Ovary (tissue), 9 donors: ENCODE data around the gene IPP. TPM values are rescaled to one million over a fixed set of nuclear protein-coding genes. Genes with fewer than 3 reads are reported as not detected.

Source experiments
- DNase-seq, 5 donors: peaks; one replicate each; pipeline ENCODE4 v3.0.0-alpha.2; 2019 to 2020
- H3K27ac ChIP-seq, 2 donors: fragments of 200-600 bp; one replicate each; pipeline versions ENCODE4 v1.5.1 to v1.8.0; 2019 to 2022
- H3K27me3 ChIP-seq: fragments of 200-600 bp; one replicate; pipeline ENCODE4 v1.8.0; 2022
- H3K36me3 ChIP-seq: fragments of 200-600 bp; sonication (generic); one replicate; pipeline ENCODE4 v1.5.1; 2019
- H3K4me1 ChIP-seq: one replicate; pipeline ENCODE4 v1.8.1; 2013; ENCODE audit warnings: mild to moderate bottlenecking, moderate library complexity; ENCODE audit not compliant: insufficient read depth
- H3K4me3 ChIP-seq: fragments of 200-600 bp; sonication (generic); one replicate; pipeline ENCODE4 v1.5.1; 2017
- H3K9me3 ChIP-seq, 2 donors: fragments of 200-600 bp in 1 of 2; sonication (generic) in 1 of 2; one replicate each; pipeline versions ENCODE4 v1.5.1 to v1.8.1; 2013 to 2019; ENCODE audit warnings: mild to moderate bottlenecking in 1 of 2, moderate library complexity in 1 of 2
- CTCF ChIP-seq, 3 donors: fragments of 450-650 bp in 2 of 3; fragments of 200-600 bp in 1 of 3; IDR thresholded peaks; one replicate each; pipeline versions ENCODE4 v1.5.1 to v1.8.0; 2016 to 2022; ENCODE audit warnings: antibody characterized with exemption in 3 of 3, mild to moderate bottlenecking in 1 of 3
- EP300 ChIP-seq: sonication (generic); formaldehyde crosslinking; IDR thresholded peaks from one replicate; pipeline ENCODE4 v1.6.1; 2017; ENCODE audit warnings: antibody characterized with exemption
- POLR2A ChIP-seq: fragments of 450-650 bp; IDR thresholded peaks from one replicate; pipeline ENCODE4 v1.6.1; 2017; ENCODE audit warnings: antibody characterized with exemption, mild to moderate bottlenecking, moderate library complexity
- WGBS, 3 donors: extraction: QIAGEN DNeasy Blood & Tissue Kit in 1 of 3; methylation state at CpG; one replicate each; pipeline versions ENCODE4 v1.1.5 to v1.1.7; 2013 to 2017; 5-methylcytosine and 5-hydroxymethylcytosine counted together
- intact Hi-C, 4 donors: fragments of 100-400 bp; cut with DNase I; formaldehyde crosslinking; loops; one replicate each; pipeline versions ENCODE4 v1.11.0 to v1.15.1; 2022 to 2023
- polyA plus RNA-seq, 2 donors: library from polyadenylated mRNA; stranded (reverse); fragments of 200-250 nt in 1 of 2; fragments of 350-450 nt in 1 of 2; fragmentation: Illumina TruSeq in 1 of 2; extraction: RNeasy Lipid Tissue Mini Kit (QIAGEN cat#74804) in 1 of 2; gene quantifications; one replicate each; pipeline ENCODE4 v1.2.3, GENCODE V29; 2013 to 2014
- total RNA-seq, 7 donors: library from RNA; depleted of rRNA in 2 of 7; stranded (reverse); fragments of >200 nt in 2 of 7; fragmentation: NEBNext Ultra II Directional in 3 of 7; extraction: Animal tissue kit (Norgen Biotek cat#: 25700) in 3 of 7; gene quantifications; one replicate each; pipeline versions ENCODE4 v1.1.0 to v1.2.4, GENCODE V29; 2016 to 2023
- donor health status: DM: no; HTN: no; CAD: no; lungs with moderate emphysema.
- donor health status: DM: no; HTN: no; CAD: no.
- donor health status: Bipolar disorder and iron deficiency.
- donor health status: DM: yes; HTN: yes; CAD: no.
- donor health status: DM: no; HTN: no; CAD: no.
- donor health status: DM: yes; HTN: yes; CAD: no.

Gene IPP
- total and polyA plus RNA-seq, 9 donors, result 7.7 to 23.8 (median 19.1) TPM

DNA sequence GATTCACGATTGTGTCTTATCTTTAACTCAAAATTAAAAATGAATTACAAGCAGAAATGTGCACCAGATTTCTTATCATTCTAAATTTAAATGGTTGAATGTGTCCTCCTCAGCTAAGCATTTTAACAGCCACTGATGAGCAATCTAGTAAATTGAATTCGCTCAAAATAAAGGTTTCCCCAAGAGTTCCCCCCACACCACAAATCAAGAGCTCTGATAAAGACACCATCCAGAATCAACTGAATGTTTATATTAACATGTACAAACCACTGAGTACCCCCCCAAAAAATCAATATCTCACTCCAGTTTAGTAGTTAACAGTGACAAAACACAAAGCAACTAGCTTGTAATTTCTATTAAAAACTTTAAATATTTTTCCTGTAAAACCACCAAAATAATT is 66.1 kb downstream of the IPP start:
- DNase-seq, result no peak
- TF ChIP-seq EP300 (no peak), POLR2A (no peak), CTCF (IDR thresholded peaks at IDR 0.05) (no peak)
- Histone ChIP-seq H3K27me3 (no peaks in the 10 kb centered on the region), H3K4me3 (no peak overlapping the region), H3K27ac (no peak overlapping the region), H3K4me1 (peaks cover 5% of the 10 kb centered on the region), H3K9me3 (no peaks in the 10 kb centered on the region), H3K36me3 (no peaks in the 10 kb centered on the region)
- intact Hi-C loops, result no loop called here
- WGBS, 3 donors, result 33 to 40% (median 37%) methylated on average over 2 of the region's 2 CpGs

DNA sequence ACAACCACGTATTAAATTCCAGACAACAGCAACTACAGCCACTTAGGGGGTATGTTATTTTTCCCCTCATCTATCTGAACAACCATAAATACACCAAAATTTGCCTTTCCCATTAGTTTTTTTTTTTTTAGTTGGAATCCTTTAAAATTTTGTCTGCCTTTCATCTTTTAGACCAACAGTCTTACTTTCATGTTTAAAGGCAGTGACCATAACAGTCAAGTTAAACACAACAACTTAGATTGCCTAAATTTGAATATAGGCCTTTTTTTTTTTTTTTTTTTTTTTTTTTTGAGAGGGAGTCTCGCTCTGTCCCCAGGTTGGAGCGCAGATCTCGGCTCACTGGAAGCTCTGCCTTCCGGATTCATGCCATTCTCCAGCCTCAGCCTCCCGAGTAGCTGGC is 67.5 kb downstream of the IPP start:
- DNase-seq, result no peak
- Histone ChIP-seq H3K4me1 (peaks cover 8% of the 10 kb centered on the region), H3K27ac (no peak overlapping the region), H3K4me3 (no peak overlapping the region), H3K9me3 (no peaks in the 10 kb centered on the region), H3K36me3 (no peaks in the 10 kb centered on the region), H3K27me3 (no peaks in the 10 kb centered on the region)
- TF ChIP-seq EP300, result no peak
- TF ChIP-seq POLR2A, result no peak
- TF ChIP-seq CTCF (IDR thresholded peaks at IDR 0.05), result no peak
- WGBS, 3 donors, result 87 to 91% (median 90%) methylated on average over 6 of the region's 6 CpGs
- intact Hi-C loops, result no loop called here

- H3K4me3 ChIP-seq, result no peak overlapping the region
- no peak for TF ChIP-seq CTCF (IDR thresholded peaks at IDR 0.05)
- no peak for TF ChIP-seq POLR2A
- TF ChIP-seq EP300, result no peak
- no peaks in the 10 kb centered on the region for H3K36me3 ChIP-seq
- H3K9me3 ChIP-seq, result no peaks in the 10 kb centered on the region
- WGBS, 3 donors, result 7 to 11% (median 10%) methylated on average over 3 of the region's 3 CpGs
- no peak overlapping the region for H3K27ac ChIP-seq
- DNase-seq, result no peak
- H3K27me3 ChIP-seq, result no peaks in the 10 kb centered on the region
- intact Hi-C loops, result no loop called here
- H3K4me1 ChIP-seq, result peaks cover 10% of the 10 kb centered on the region
These were observed 71.3 kb downstream of the IPP start for GRCh38 chr1:45679123-45679522.

GRCh38 chr1:45678489-45678888 is 72.0 kb downstream of the IPP start:
- Histone ChIP-seq H3K4me1 (peaks cover 7% of the 10 kb centered on the region), H3K36me3 (no peaks in the 10 kb centered on the region), H3K27me3 (no peaks in the 10 kb centered on the region), H3K27ac (no peak overlapping the region), H3K9me3 (no peaks in the 10 kb centered on the region), H3K4me3 (no peak overlapping the region)
- intact Hi-C loops, result no loop called here
- no peak for DNase-seq
- no peak for TF ChIP-seq POLR2A
- TF ChIP-seq CTCF (IDR thresholded peaks at IDR 0.05), result no peak
- TF ChIP-seq EP300, result no peak
